ENCODE results near the gene AP3M1. TPM values are rescaled to one million over a fixed set of nuclear protein-coding genes. Genes with fewer than 3 reads are reported as not detected.

The AP3M1 gene
- total and polyA plus RNA-seq, 12 donors, result 6.6 to 33.2 (median 27.4) TPM

GRCh38 chr10:74156919-74157289 is 6.3 kb upstream of the AP3M1 start:
- 8 to 14% methylated on average over 2 of the region's 2 CpGs for WGBS, 2 donors
- intact Hi-C loops (cut with DNase I), result loop anchor here in 3 of 10 donors (10.0 kb wide), 3 partner anchors 78 to 958 kb away; partner anchors contain the start of genes SAMD8 (in 2 of the 3) and KAT6B (in 1 of the 3)
- TF ChIP-seq CTCF (IDR thresholded peaks at IDR 0.05), result no peak

GRCh38 chr10:74153676-74154075 is 3.0 kb upstream of the AP3M1 start:
- H3K9me3 ChIP-seq, result no peaks in the 10 kb centered on the region
- intact Hi-C loops (cut with DNase I), result loop anchor here in 3 of 10 donors (10.0 kb wide), 3 partner anchors 81 to 961 kb away; partner anchors contain the start of genes SAMD8 (in 2 of the 3) and KAT6B (in 1 of the 3)
- ATAC-seq, result no peak
- DNase-seq, result no peak
- H3K27me3 ChIP-seq, result no peaks in the 10 kb centered on the region
- H3K4me1 ChIP-seq, result peaks cover 3 to 64% (median 50%) of the 10 kb centered on the region in 9 donors
- H3K36me3 ChIP-seq, result no peaks in the 10 kb centered on the region
- peak overlapping the region in 8 of 10 donors; percentile 23 to 93 (median 90) for H3K27ac ChIP-seq
- no peak for TF ChIP-seq CTCF (IDR thresholded peaks at IDR 0.05)
- WGBS, 2 donors, result 46 to 52% methylated on average over 4 of the region's 4 CpGs
- H3K4me3 ChIP-seq, result peak overlapping the region in 6 of 10 donors; percentile 75 to 99 (median 80)

More at GRCh38 chr10:74156919-74157289, 6.3 kb upstream of the AP3M1 start:
- DNase-seq (peak; percentile 44 to 74), ATAC-seq (peak; percentile 73 to 91 (median 77))
- Histone ChIP-seq H3K36me3 (no peaks in the 10 kb centered on the region), H3K27me3 (no peaks in the 10 kb centered on the region), H3K27ac (peak overlapping the region in 7 of 10 donors; percentile 1 to 71 (median 32)), H3K9me3 (no peaks in the 10 kb centered on the region), H3K4me3 (no peak overlapping the region), H3K4me1 (peaks cover 3 to 45% (median 32%) of the 10 kb centered on the region in 9 donors)

DNA sequence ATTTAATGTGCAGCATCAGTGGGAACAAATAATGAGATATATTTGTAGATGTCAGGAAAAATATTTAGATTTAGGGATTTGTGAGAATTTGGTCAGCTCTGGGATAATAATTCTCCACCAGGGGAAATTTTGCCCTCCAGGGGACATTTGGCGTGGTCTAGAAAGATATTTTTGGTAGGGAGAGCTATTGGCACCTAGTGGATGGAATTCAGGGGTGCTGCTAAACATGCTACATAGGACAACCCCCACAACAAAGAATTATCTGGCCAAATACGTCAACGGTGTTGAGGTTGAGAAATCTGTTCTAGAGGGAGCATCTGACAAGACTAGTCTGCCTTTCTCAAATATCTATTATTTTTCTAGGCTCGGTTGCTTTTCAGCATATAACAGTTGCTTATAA is 2.5 kb upstream of the AP3M1 start:
- Histone ChIP-seq H3K27me3 (no peaks in the 10 kb centered on the region), H3K4me3 (peak overlapping the region in 7 of 10 donors; percentile 69 to 99 (median 78)), H3K4me1 (peaks cover 3 to 70% (median 50%) of the 10 kb centered on the region in 9 donors), H3K9me3 (no peaks in the 10 kb centered on the region), H3K27ac (peak overlapping the region in 8 of 10 donors; percentile 23 to 93 (median 90)), H3K36me3 (peaks cover 0 to 2% (median 0%) of the 10 kb centered on the region in 9 donors)
- peak in 1 of 2 donors; percentile 22 for DNase-seq
- intact Hi-C loops (cut with DNase I), result loop anchor here in 3 of 10 donors (10.0 kb wide), 3 partner anchors 82 to 962 kb away; partner anchors contain the start of genes SAMD8 (in 2 of the 3) and KAT6B (in 1 of the 3)
- peak; percentile 28 to 62 (median 41) for TF ChIP-seq CTCF (IDR thresholded peaks at IDR 0.05)
- WGBS, 2 donors, result 34 to 42% methylated on average over 4 of the region's 4 CpGs
- ATAC-seq, result no peak

DNA sequence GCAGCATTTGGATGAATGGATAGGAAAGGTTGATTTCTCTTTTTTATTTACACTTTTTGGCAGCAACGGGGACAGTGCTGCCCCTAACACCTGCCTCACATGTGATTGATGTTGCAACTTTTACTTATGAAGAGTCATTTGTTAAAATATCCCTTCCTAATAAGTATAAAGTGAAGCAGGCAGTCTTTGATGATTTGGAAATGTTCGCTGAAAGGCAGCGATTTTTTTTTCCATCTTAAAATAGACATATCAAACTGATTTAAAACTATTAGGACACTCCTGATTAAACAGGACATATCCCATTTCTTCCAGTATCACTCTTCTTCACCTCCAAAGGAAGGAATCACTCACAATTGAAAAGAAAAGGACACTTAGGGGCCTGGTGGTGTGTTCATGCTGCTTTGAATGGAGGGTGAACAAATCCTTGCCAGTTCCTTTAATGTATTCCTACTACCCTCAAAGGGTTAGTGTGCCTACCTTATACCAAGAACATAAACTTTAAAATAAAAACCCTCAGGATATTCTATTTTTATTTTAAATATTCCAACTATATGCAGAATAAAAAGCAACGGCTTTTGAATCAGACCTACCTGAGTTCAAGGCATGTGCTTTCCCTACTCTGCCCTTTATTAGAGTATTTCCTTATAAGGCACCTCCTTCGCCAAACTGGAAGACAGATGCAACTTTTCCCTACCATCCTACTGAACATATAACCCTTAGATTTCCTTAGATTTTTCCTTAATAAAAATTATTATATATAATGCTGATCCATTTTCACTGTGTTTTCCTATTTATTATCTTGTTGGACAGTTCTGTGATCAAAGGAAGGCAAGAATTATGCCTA is 1.5 kb upstream of the AP3M1 start:
- intact Hi-C loops (cut with DNase I), result loop anchor here in 4 of 10 donors (2.0 to 10.0 kb wide), 4 partner anchors 25 to 963 kb away; partner anchors contain the start of genes SAMD8 (in 2 of the 4) and KAT6B (in 1 of the 4)
- Histone ChIP-seq H3K27ac (peak overlapping the region; percentile 62 to 93 (median 90)), H3K4me1 (peaks cover 3 to 64% (median 48%) of the 10 kb centered on the region in 9 donors), H3K9me3 (no peaks in the 10 kb centered on the region), H3K4me3 (peak overlapping the region; percentile 42 to 99 (median 76)), H3K36me3 (peaks cover 0 to 10% (median 2%) of the 10 kb centered on the region in 9 donors), H3K27me3 (no peaks in the 10 kb centered on the region)
- no peak for TF ChIP-seq CTCF (IDR thresholded peaks at IDR 0.05)
- DNase-seq, result no peak
- 17 to 26% methylated on average over 5 of the region's 5 CpGs for WGBS, 2 donors
- ATAC-seq, result no peak
